BLaER1 (cell line): ENCODE data around the gene PLAAT2.
"Not testable (repeated sequence)": the region's sequence is repeated elsewhere in the genome, so short reads cannot be mapped to it uniquely, and the experiment has no call there.

Experiments used
- H3K27ac ChIP-seq: shearing (Covaris generic); formaldehyde crosslinking; 2 replicates; pipeline ENCODE4 v1.8.1; 2022
- H3K27me3 ChIP-seq: shearing (Covaris generic); formaldehyde crosslinking; 2 replicates; pipeline ENCODE4 v1.8.1; 2022
- H3K36me3 ChIP-seq: shearing (Covaris generic); formaldehyde crosslinking; 2 replicates; pipeline ENCODE4 v1.8.1; 2022
- H3K4me1 ChIP-seq: shearing (Covaris generic); formaldehyde crosslinking; 2 replicates; pipeline ENCODE4 v1.8.1; 2022
- H3K4me2 ChIP-seq: shearing (Covaris generic); formaldehyde crosslinking; 2 replicates; pipeline ENCODE4 v1.8.1; 2022
- H3K4me3 ChIP-seq: shearing (Covaris generic); formaldehyde crosslinking; 2 replicates; pipeline ENCODE4 v1.8.1; 2022
- H3K9ac ChIP-seq: shearing (Covaris generic); formaldehyde crosslinking; 2 replicates; pipeline ENCODE4 v1.8.1; 2022
- H3K9me3 ChIP-seq: shearing (Covaris generic); formaldehyde crosslinking; 2 replicates; pipeline ENCODE4 v1.8.1; 2022
- H4K20me1 ChIP-seq: shearing (Covaris generic); formaldehyde crosslinking; 2 replicates; pipeline ENCODE4 v1.8.1; 2022
- Cebpa-rat ChIP-seq: shearing (Covaris generic); IDR thresholded peaks from 2 replicates; pipeline ENCODE4 v1.8.1; 2022

The PLAAT2 gene

GRCh38 chr11:63532799-63533475 lies 30.2 kb downstream of the PLAAT2 start:
- Histone ChIP-seq H3K27me3 (no peaks in the 10 kb centered on the region), H3K9ac (no peak overlapping the region), H3K4me3 (no peak overlapping the region), H3K36me3 (no peaks in the 10 kb centered on the region), H3K4me1 (peaks cover 77% of the 10 kb centered on the region), H3K27ac (no peak overlapping the region), H4K20me1 (no peaks in the 10 kb centered on the region), H3K9me3 (no peaks in the 10 kb centered on the region), H3K4me2 (peak overlapping the region; percentile 67; the same call in 1 of the 2 replicates)
- no peak for TF ChIP-seq Cebpa-rat

GRCh38 chr11:63532117-63532516 lies 31.1 kb downstream of the PLAAT2 start:
- H3K4me2 ChIP-seq: peak overlapping the region; percentile 67
- H3K27me3 ChIP-seq: no peaks in the 10 kb centered on the region
- H3K36me3 ChIP-seq: no peaks in the 10 kb centered on the region
- no peak overlapping the region for H3K4me3 ChIP-seq
- TF ChIP-seq Cebpa-rat: no peak
- H3K27ac ChIP-seq: no peak overlapping the region
- no peaks in the 10 kb centered on the region for H4K20me1 ChIP-seq
- no peaks in the 10 kb centered on the region for H3K9me3 ChIP-seq
- peaks cover 76% of the 10 kb centered on the region for H3K4me1 ChIP-seq
- H3K9ac ChIP-seq: no peak overlapping the region

DNA sequence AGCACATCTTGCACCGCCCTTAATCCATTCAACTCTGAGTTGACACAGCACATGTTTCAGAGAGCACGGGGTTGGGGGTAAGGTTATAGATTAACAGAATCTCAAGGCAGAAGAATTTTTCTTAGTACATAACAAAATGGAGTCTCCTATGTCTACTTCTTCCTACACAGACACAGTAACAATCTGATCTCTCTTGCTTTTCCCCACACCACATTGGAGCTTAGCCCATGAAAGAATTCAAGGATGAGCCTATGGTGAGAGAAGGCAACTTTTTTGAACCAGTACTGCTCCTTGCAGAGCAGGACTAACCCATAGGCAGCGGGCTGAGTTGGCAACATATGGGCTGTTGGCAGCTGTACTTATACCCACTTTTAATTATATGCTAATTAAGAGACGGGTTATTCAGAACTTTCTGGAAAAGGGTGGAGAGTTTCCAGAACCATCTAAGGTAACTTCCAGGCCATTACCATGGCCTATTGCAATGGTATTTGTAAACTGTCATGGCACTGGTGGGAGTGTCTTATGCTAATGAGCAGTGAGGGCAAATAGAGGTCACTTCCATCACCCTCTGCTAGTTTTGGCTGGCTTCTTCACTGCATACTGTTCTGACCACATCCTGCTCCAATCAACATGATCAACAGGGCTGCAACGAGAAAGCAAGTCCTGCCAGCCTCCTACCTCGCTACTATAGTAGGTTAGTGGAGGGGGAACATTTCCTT lies 31.9 kb downstream of the PLAAT2 start:
- not testable (repeated sequence) for H3K27ac ChIP-seq, H3K27me3 ChIP-seq, H4K20me1 ChIP-seq, H3K36me3 ChIP-seq, H3K9ac ChIP-seq, H3K9me3 ChIP-seq, H3K4me3 ChIP-seq
- Histone ChIP-seq H3K4me1 (peaks cover 67% of the 10 kb centered on the region), H3K4me2 (peak overlapping the region; percentile 67)

DNA sequence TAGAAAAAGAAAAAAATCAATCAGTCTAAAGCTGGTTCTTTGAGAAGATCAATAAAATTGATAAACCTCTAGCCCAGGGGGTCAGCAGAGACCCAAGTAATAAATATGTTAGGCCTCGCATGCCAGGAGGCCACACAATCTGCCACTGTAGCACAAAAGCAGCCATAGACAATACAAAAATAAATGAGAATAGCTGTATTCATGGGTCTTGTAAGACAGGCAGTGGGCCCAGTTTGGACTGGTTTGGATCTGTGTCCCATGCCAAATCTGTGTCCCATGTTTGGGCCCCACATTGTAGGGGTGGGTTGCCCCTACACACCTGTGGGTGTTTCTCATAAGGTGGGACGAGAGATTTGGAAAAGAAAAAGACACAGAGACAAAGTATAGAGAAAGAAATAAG lies 33.2 kb downstream of the PLAAT2 start:
- no peak overlapping the region for H3K9ac ChIP-seq

DNA sequence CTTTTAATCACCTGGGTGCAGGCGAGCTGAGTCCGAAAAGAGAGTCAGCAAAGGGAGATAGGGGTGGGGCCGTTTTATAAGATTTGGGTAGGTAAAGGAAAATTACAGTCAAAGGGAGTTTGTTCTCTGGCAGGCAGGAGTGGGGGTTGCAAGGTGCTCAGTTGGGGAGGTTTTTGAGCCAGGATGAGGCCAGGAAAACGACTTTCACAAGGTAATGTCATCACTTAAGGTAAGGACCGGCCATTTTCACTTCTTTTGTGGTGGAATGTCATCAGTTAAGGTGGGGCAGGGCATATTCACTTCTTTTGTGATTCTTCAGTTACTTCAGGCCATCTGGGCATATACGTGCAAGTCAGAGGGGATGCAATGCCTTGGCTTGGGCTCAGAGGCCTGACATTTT lies 33.8 kb downstream of the PLAAT2 start:
- peaks cover 56% of the 10 kb centered on the region for H3K4me1 ChIP-seq

More for the DNA sequence above, 33.2 kb downstream of the PLAAT2 start:
- no peaks in the 10 kb centered on the region for H3K27me3 ChIP-seq
- no peak for TF ChIP-seq Cebpa-rat
- H3K4me2 ChIP-seq: no peak overlapping the region
- no peaks in the 10 kb centered on the region for H3K9me3 ChIP-seq
- H3K27ac ChIP-seq: no peak overlapping the region
- no peak overlapping the region for H3K4me3 ChIP-seq
- peaks cover 58% of the 10 kb centered on the region for H3K4me1 ChIP-seq
- no peaks in the 10 kb centered on the region for H4K20me1 ChIP-seq
- H3K36me3 ChIP-seq: no peaks in the 10 kb centered on the region

GRCh38 chr11:63528729-63529278 lies 34.4 kb downstream of the PLAAT2 start:
- not testable (repeated sequence) for H3K4me3 ChIP-seq, H3K27ac ChIP-seq, H3K36me3 ChIP-seq, H3K9me3 ChIP-seq, H4K20me1 ChIP-seq, H3K27me3 ChIP-seq, H3K4me2 ChIP-seq, H3K9ac ChIP-seq
- H3K4me1 ChIP-seq: peaks cover 51% of the 10 kb centered on the region

More for the DNA sequence above, 33.8 kb downstream of the PLAAT2 start:
- not testable (repeated sequence) for H3K27ac ChIP-seq, H3K27me3 ChIP-seq, H3K36me3 ChIP-seq, H3K9ac ChIP-seq, H3K4me3 ChIP-seq, H4K20me1 ChIP-seq, H3K9me3 ChIP-seq
- H3K4me2 ChIP-seq: peak overlapping the region; percentile 0; the same call in 1 of the 2 replicates

DNA sequence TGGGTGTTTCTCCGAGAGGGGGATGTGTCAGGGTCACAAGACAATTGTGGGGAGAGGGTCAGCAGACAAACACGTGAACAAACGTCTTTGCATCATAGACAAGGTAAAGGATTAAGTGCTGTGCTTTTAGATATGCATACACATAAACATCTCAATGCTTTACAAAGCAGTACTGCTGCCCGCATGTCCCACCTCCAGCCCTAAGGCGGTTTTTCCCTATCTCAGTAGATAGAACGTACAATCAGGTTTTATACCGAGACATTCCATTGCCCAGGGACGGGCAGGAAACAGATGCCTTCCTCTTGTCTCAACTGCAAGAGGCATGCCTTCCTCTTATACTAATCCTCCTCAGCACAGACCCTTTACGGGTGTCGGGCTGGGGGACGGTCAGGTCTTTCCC lies 35.0 kb downstream of the PLAAT2 start:
- H3K27me3 ChIP-seq, H3K4me3 ChIP-seq, H3K9ac ChIP-seq, H3K27ac ChIP-seq, H3K36me3 ChIP-seq, H4K20me1 ChIP-seq: not testable (repeated sequence)
- Histone ChIP-seq H3K4me1 (peaks cover 48% of the 10 kb centered on the region), H3K4me2 (peak overlapping the region; percentile 64), H3K9me3 (peaks cover 12% of the 10 kb centered on the region)

DNA sequence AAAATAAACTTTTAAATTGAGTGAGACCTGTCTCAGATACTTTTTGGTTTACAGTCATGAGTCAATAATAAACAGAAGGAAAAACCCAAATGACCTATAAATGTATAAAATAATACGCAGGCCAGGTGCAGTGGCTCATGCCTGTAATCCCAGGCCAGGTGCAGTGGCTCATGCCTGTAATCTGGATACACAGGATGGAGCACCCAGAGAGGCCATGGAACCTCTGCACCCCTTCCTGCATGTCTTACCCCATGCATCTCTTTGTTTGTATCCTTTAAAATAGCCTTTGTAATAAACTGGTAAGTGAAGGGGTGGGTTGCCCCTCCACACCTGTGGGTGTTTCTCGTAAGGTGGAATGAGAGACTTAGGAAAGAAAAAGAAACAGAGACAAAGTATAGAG lies 35.5 kb downstream of the PLAAT2 start:
- no peak overlapping the region for H3K4me3 ChIP-seq
- TF ChIP-seq Cebpa-rat: no peak
- H3K4me1 ChIP-seq: peaks cover 43% of the 10 kb centered on the region
- H3K36me3 ChIP-seq: no peaks in the 10 kb centered on the region
- H3K27ac ChIP-seq: no peak overlapping the region
- H3K27me3 ChIP-seq: no peaks in the 10 kb centered on the region
- H3K9me3 ChIP-seq: peaks cover 17% of the 10 kb centered on the region
- H3K4me2 ChIP-seq: peak overlapping the region; percentile 64
- H4K20me1 ChIP-seq: no peaks in the 10 kb centered on the region
- H3K9ac ChIP-seq: no peak overlapping the region

- H3K36me3 ChIP-seq: no peaks in the 10 kb centered on the region
- no peaks in the 10 kb centered on the region for H3K27me3 ChIP-seq
- H3K9ac ChIP-seq: no peak overlapping the region
- H3K4me2 ChIP-seq: no peak overlapping the region
- no peak overlapping the region for H3K4me3 ChIP-seq
- TF ChIP-seq Cebpa-rat: no peak
- H3K9me3 ChIP-seq: peaks cover 26% of the 10 kb centered on the region
- peaks cover 22% of the 10 kb centered on the region for H3K4me1 ChIP-seq
- H3K27ac ChIP-seq: no peak overlapping the region
- H4K20me1 ChIP-seq: no peaks in the 10 kb centered on the region
Observed at GRCh38 chr11:63523151-63523550, 40.0 kb downstream of the PLAAT2 start.

- TF ChIP-seq Cebpa-rat: no peak
- Histone ChIP-seq H3K9me3 (peaks cover 26% of the 10 kb centered on the region), H3K4me3 (no peak overlapping the region), H3K36me3 (no peaks in the 10 kb centered on the region), H3K27ac (no peak overlapping the region), H3K4me1 (peaks cover 14% of the 10 kb centered on the region), H3K4me2 (no peak overlapping the region), H3K9ac (no peak overlapping the region), H4K20me1 (no peaks in the 10 kb centered on the region), H3K27me3 (no peaks in the 10 kb centered on the region)
Observed at GRCh38 chr11:63521896-63522295, 41.3 kb downstream of the PLAAT2 start.
